ENCODE measurements around the gene GNAZ. TPM values are rescaled to one million over a fixed set of nuclear protein-coding genes. Genes with fewer than 3 reads are reported as not detected.

Gene GNAZ
- total and polyA plus RNA-seq, 7 donors, result under 0.01 to 27.6 (median 22.8) TPM

GRCh38 chr22:23086787-23087186, 16.5 kb downstream of the GNAZ start:
- WGBS, 2 donors, result 61 to 85% methylated on average over 10 of the region's 10 CpGs
- Histone ChIP-seq H3K27ac (no peak overlapping the region), H3K36me3 (no peaks in the 10 kb centered on the region), H3K27me3 (no peaks in the 10 kb centered on the region), H3K4me3 (no peak overlapping the region), H3K9me3 (no peaks in the 10 kb centered on the region), H3K4me1 (no peaks in the 10 kb centered on the region)
- no peak for DNase-seq
- TF ChIP-seq CTCF (IDR thresholded peaks at IDR 0.05), result no peak
- no peak for TF ChIP-seq POLR2A (IDR thresholded peaks at IDR 0.05)
- TF ChIP-seq EP300 (IDR thresholded peaks at IDR 0.05), result no peak
- no peak for TF ChIP-seq POLR2AphosphoS5 (IDR thresholded peaks at IDR 0.05)
- intact Hi-C loops (cut with DNase I), result no loop called here

- no peaks in the 10 kb centered on the region for H3K9me3 ChIP-seq
- no peaks in the 10 kb centered on the region for H3K36me3 ChIP-seq
- intact Hi-C loops (cut with DNase I), result no loop called here
- TF ChIP-seq CTCF (IDR thresholded peaks at IDR 0.05) (no peak), EP300 (IDR thresholded peaks at IDR 0.05) (no peak), POLR2A (IDR thresholded peaks at IDR 0.05) (no peak), POLR2AphosphoS5 (IDR thresholded peaks at IDR 0.05) (no peak)
- no peak for DNase-seq
- H3K27ac ChIP-seq, result no peak overlapping the region
- H3K4me1 ChIP-seq, result no peaks in the 10 kb centered on the region
- H3K27me3 ChIP-seq, result no peaks in the 10 kb centered on the region
- no peak overlapping the region for H3K4me3 ChIP-seq
- 68 to 77% methylated on average over 8 of the region's 8 CpGs for WGBS, 2 donors
Measured at GRCh38 chr22:23088199-23088604, 17.9 kb downstream of the GNAZ start.

GRCh38 chr22:23089010-23089409, 18.7 kb downstream of the GNAZ start:
- TF ChIP-seq EP300 (IDR thresholded peaks at IDR 0.05) (no peak), POLR2AphosphoS5 (IDR thresholded peaks at IDR 0.05) (no peak), CTCF (IDR thresholded peaks at IDR 0.05) (no peak), POLR2A (IDR thresholded peaks at IDR 0.05) (no peak)
- WGBS, 2 donors, result 87 to 94% methylated on average over 10 of the region's 10 CpGs
- intact Hi-C loops (cut with DNase I), result no loop called here
- H3K27ac ChIP-seq, result no peak overlapping the region
- no peaks in the 10 kb centered on the region for H3K36me3 ChIP-seq
- H3K4me3 ChIP-seq, result no peak overlapping the region
- H3K27me3 ChIP-seq, result no peaks in the 10 kb centered on the region
- no peak for DNase-seq
- no peaks in the 10 kb centered on the region for H3K4me1 ChIP-seq
- H3K9me3 ChIP-seq, result no peaks in the 10 kb centered on the region

GRCh38 chr22:23089633-23090456, 19.5 kb downstream of the GNAZ start:
- H3K27ac ChIP-seq, result no peak overlapping the region
- H3K27me3 ChIP-seq, result no peaks in the 10 kb centered on the region
- no peaks in the 10 kb centered on the region for H3K4me1 ChIP-seq
- 79 to 88% methylated on average over 14 of the region's 14 CpGs for WGBS, 2 donors
- no peak overlapping the region for H3K4me3 ChIP-seq
- H3K9me3 ChIP-seq, result no peaks in the 10 kb centered on the region
- no peak for TF ChIP-seq POLR2A (IDR thresholded peaks at IDR 0.05)
- TF ChIP-seq CTCF (IDR thresholded peaks at IDR 0.05), result no peak
- TF ChIP-seq EP300 (IDR thresholded peaks at IDR 0.05), result no peak
- no peak for TF ChIP-seq POLR2AphosphoS5 (IDR thresholded peaks at IDR 0.05)
- no peaks in the 10 kb centered on the region for H3K36me3 ChIP-seq
- intact Hi-C loops (cut with DNase I), result no loop called here
- DNase-seq, result no peak
